H9 (cell line): ENCODE results near the gene BLOC1S6. TPM values are rescaled to one million over a fixed set of nuclear protein-coding genes. Genes with fewer than 3 reads are reported as not detected.

Experiments used
- DNase-seq: peaks from one replicate; pipeline ENCODE4 v3.0.0-alpha.2; 2017
- H2AFZ ChIP-seq: one replicate; pipeline ENCODE4 v1.6.1; 2013; ENCODE audit warnings: mild to moderate bottlenecking, low read length, control low read depth, moderate library complexity
- H2AK5ac ChIP-seq: 2 replicates; pipeline ENCODE4 v1.6.1; 2013; ENCODE audit warnings: low read length, control low read depth, mixed read lengths; ENCODE audit not compliant: insufficient read length
- H2BK120ac ChIP-seq: one replicate; pipeline ENCODE4 v1.6.1; 2013; ENCODE audit warnings: low read depth, mild to moderate bottlenecking, low read length, control low read depth, inconsistent platforms; ENCODE audit not compliant: poor library complexity, severe bottlenecking
- H2BK12ac ChIP-seq: 2 replicates; pipeline ENCODE4 v1.6.1; 2013; ENCODE audit warnings: low read length, control low read depth, mixed read lengths, low read depth; ENCODE audit not compliant: insufficient read length
- H2BK15ac ChIP-seq: 2 replicates; pipeline ENCODE4 v1.6.1; 2013; ENCODE audit warnings: low read depth, low read length, control low read depth
- H2BK20ac ChIP-seq: one replicate; pipeline ENCODE4 v1.6.1; 2013; ENCODE audit warnings: low read depth, mild to moderate bottlenecking, low read length, control low read depth, inconsistent platforms; ENCODE audit not compliant: poor library complexity, severe bottlenecking
- H2BK5ac ChIP-seq: 2 replicates; pipeline ENCODE4 v1.6.1; 2013; ENCODE audit warnings: low read length, control low read depth, mixed read lengths; ENCODE audit not compliant: insufficient read length
- H3K14ac ChIP-seq: 2 replicates; pipeline ENCODE4 v1.6.1; 2013; ENCODE audit warnings: low read length, control low read depth; ENCODE audit not compliant: insufficient read depth
- H3K18ac ChIP-seq: 2 replicates; pipeline ENCODE4 v1.6.1; 2013; ENCODE audit warnings: low read depth, mild to moderate bottlenecking, mixed read lengths, low read length, control low read depth; ENCODE audit not compliant: insufficient read length
- H3K23ac ChIP-seq: 2 replicates; pipeline ENCODE4 v1.6.1; 2013; ENCODE audit warnings: low read length, control low read depth, mixed read lengths, low read depth; ENCODE audit not compliant: insufficient read length
- H3K23me2 ChIP-seq: 2 replicates; pipeline ENCODE4 v1.6.1; 2013; ENCODE audit warnings: low read depth, mild to moderate bottlenecking, mixed read lengths, low read length, control low read depth; ENCODE audit not compliant: insufficient read length, poor library complexity, severe bottlenecking
- H3K27ac ChIP-seq: 2 replicates; pipeline ENCODE4 v1.5.1; 2013; ENCODE audit warnings: low read length, control low read depth, mixed read lengths, low read depth; ENCODE audit not compliant: insufficient read length
- H3K27me3 ChIP-seq: 2 replicates; pipeline ENCODE4 v1.6.1; 2013; ENCODE audit warnings: low read length, control low read depth, inconsistent platforms; ENCODE audit not compliant: insufficient read depth
- H3K4ac ChIP-seq: 2 replicates; pipeline ENCODE4 v1.6.1; 2013; ENCODE audit warnings: low read depth, mild to moderate bottlenecking, control low read depth, inconsistent platforms, low read length, moderate library complexity
- H3K4me1 ChIP-seq: 2 replicates; pipeline ENCODE4 v1.6.1; 2013; ENCODE audit warnings: low read length, control low read depth, inconsistent platforms; ENCODE audit not compliant: insufficient read depth
- H3K4me2 ChIP-seq: 2 replicates; pipeline ENCODE4 v1.6.1; 2013; ENCODE audit warnings: low read length, control low read depth, mixed read lengths; ENCODE audit not compliant: insufficient read length, insufficient read depth
- H3K56ac ChIP-seq: 2 replicates; pipeline ENCODE4 v1.6.1; 2013; ENCODE audit warnings: low read depth, mild to moderate bottlenecking, mixed read lengths, low read length, control low read depth; ENCODE audit not compliant: insufficient read length
- H3K79me1 ChIP-seq: 2 replicates; pipeline ENCODE4 v1.6.1; 2013; ENCODE audit warnings: low read depth, mild to moderate bottlenecking, moderate library complexity, low read length, control low read depth, inconsistent platforms; ENCODE audit not compliant: insufficient read depth, poor library complexity, severe bottlenecking
- H3K79me2 ChIP-seq: 2 replicates; pipeline ENCODE4 v1.6.1; 2013; ENCODE audit warnings: low read length, control low read depth, inconsistent platforms; ENCODE audit not compliant: insufficient read depth
- H3K9ac ChIP-seq: 2 replicates; pipeline ENCODE4 v1.6.1; 2013; ENCODE audit warnings: low read length, control low read depth, mixed read lengths; ENCODE audit not compliant: insufficient read length; ENCODE audit errors: extremely low read depth
- H3K9me3 ChIP-seq: one replicate; pipeline ENCODE4 v1.6.1; 2013; ENCODE audit warnings: low read depth, low read length, inconsistent platforms; ENCODE audit not compliant: control insufficient read depth
- H3T11ph ChIP-seq: one replicate; pipeline ENCODE4 v1.6.1; 2013; ENCODE audit warnings: mild to moderate bottlenecking, low read length, control low read depth, inconsistent platforms
- H4K20me1 ChIP-seq: one replicate; pipeline ENCODE4 v1.6.1; 2013; ENCODE audit not compliant: control insufficient read depth, insufficient read length, insufficient read depth
- H4K5ac ChIP-seq: 2 replicates; pipeline ENCODE4 v1.6.1; 2013; ENCODE audit warnings: low read depth, mild to moderate bottlenecking, mixed read lengths, low read length, control low read depth; ENCODE audit not compliant: insufficient read length
- H4K8ac ChIP-seq: replicated peaks from 2 replicates; pipeline ENCODE4 v1.6.1; 2013; ENCODE audit warnings: low read length, control low read depth, mixed read lengths, low read depth; ENCODE audit not compliant: insufficient read length
- H4K91ac ChIP-seq: 2 replicates; pipeline ENCODE4 v1.6.1; 2013; ENCODE audit warnings: low read depth, mild to moderate bottlenecking, moderate library complexity, mixed read lengths, low read length, control low read depth; ENCODE audit not compliant: insufficient read length
- H3K27ac Mint-ChIP-seq, 3 experiments: 2 replicates in 2 of 3; 3 replicates in 1 of 3; pipeline ENCODE4 v1.8.0; 2020 to 2021; ENCODE audit warnings: mixed read lengths in 3 of 3, mild to moderate bottlenecking in 1 of 3, moderate library complexity in 1 of 3
- H3K27me3 Mint-ChIP-seq: 2 replicates; pipeline ENCODE4 v1.8.0; 2021; ENCODE audit warnings: low read depth, mild to moderate bottlenecking, moderate library complexity, mixed read lengths
- H3K36me3 Mint-ChIP-seq, 3 experiments: 2 replicates in 2 of 3; 3 replicates in 1 of 3; pipeline ENCODE4 v1.8.0; 2020 to 2021; ENCODE audit warnings: low read depth in 3 of 3, mixed read lengths in 3 of 3; ENCODE audit not compliant: insufficient read depth in 1 of 3
- H3K4me1 Mint-ChIP-seq, 2 experiments: 2 replicates each; pipeline ENCODE4 v1.8.0; 2020; ENCODE audit warnings: mixed read lengths in 2 of 2
- H3K4me3 Mint-ChIP-seq, 2 experiments: 2 replicates in 1 of 2; 3 replicates in 1 of 2; pipeline ENCODE4 v1.8.0; 2020 to 2021; ENCODE audit warnings: mild to moderate bottlenecking in 2 of 2, mixed read lengths in 2 of 2, moderate library complexity in 1 of 2
- H3K9me3 Mint-ChIP-seq, 2 experiments: 2 replicates in 1 of 2; 3 replicates in 1 of 2; pipeline ENCODE4 v1.8.0; 2020; ENCODE audit warnings: mild to moderate bottlenecking in 2 of 2, mixed read lengths in 2 of 2, moderate library complexity in 1 of 2
- WGBS: extraction: QIAGEN DNeasy Blood & Tissue Kit; methylation state at CpG from one replicate; pipeline ENCODE4 v1.1.7; 2013; ENCODE audit warnings: missing lambda C conversion rate, low lambda C conversion rate, mixed read lengths; ENCODE audit not compliant: insufficient read length; ENCODE audit errors: extremely low coverage; 5-methylcytosine and 5-hydroxymethylcytosine counted together
- total RNA-seq: library from RNA; stranded (reverse); gene quantifications from 2 replicates; pipeline ENCODE4 v1.2.1, GENCODE V29; 2021
- TF ChIP-seq, protein P1 (sequence below): fragments of 200-600 bp; sonication (generic); conservative IDR thresholded peaks from 3 replicates; pipeline ENCODE4 v1.8.0; 2021; ENCODE audit warnings: antibody characterized with exemption, mild to moderate bottlenecking

Gene BLOC1S6
- total RNA-seq, 1 experiment from 2014 or later, result 36.9 TPM

DNA sequence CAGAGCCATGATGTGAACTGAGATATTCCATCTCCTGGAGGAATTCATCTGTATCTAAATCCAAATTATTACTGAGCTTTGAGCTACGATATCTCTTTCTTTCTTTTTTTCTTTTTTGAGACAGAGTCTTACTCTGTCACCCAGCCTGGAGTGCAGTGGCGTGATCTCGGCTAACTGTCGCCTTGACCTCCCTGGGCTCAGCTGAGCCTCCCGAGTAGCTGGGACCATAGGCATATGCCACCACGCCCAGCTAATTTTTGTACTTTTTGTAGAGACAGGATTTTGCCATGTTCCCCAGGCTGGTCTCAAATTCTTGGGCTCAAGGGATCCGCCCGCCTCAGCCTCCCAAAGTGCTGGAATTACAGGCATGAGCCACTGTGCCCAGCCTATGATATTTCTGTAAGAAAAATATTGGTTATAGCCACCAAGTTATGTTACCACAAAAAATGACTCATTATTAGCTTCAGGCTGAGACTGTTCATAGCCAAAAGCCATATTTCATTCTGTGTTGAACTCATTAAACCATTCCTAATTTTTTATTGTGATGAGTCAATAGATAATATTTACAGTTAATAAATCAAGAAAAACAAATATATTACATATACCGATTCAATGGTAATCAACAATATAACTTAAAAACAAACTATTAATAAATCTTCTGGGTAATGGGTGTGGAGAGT lies 37.5 kb upstream of the BLOC1S6 start:
- DNase-seq, result no peak
- H2BK15ac ChIP-seq, result no peak overlapping the region

More for the DNA sequence above, 37.5 kb upstream of the BLOC1S6 start:
- Histone ChIP-seq H2BK5ac (no peak overlapping the region), H3K14ac (no peak overlapping the region), H3K4ac (no peak overlapping the region), H3K9ac (no peak overlapping the region), H3K4me2 (no peak overlapping the region), H3K9me3 (no peaks in the 10 kb centered on the region), H4K91ac (no peak overlapping the region), H4K20me1 (no peaks in the 10 kb centered on the region), H2AK5ac (no peak overlapping the region), H3K79me2 (no peaks in the 10 kb centered on the region), H3K4me1 (no peaks in the 10 kb centered on the region), H2BK120ac (no peak overlapping the region), H2AFZ (no peak overlapping the region), H3K27ac (no peak overlapping the region), H3K27me3 (no peaks in the 10 kb centered on the region), H4K8ac (no peak overlapping the region), H4K5ac (no peak overlapping the region), H3K23me2 (no peaks in the 10 kb centered on the region), H2BK12ac (no peak overlapping the region), H3K23ac (no peak overlapping the region), H3T11ph (no peak overlapping the region), H3K56ac (no peak overlapping the region), H2BK20ac (no peak overlapping the region), H3K79me1 (no peaks in the 10 kb centered on the region), H3K18ac (no peak overlapping the region)
- Mint-ChIP-seq H3K4me3 (no peak overlapping the region), H3K9me3 (no peaks in the 10 kb centered on the region; a peak in 1 of 5 replicates), H3K27ac (no peak overlapping the region), H3K36me3 (no peaks in the 10 kb centered on the region), H3K27me3 (peaks cover 52% of the 10 kb centered on the region), H3K4me1 (peaks cover 7 to 15% of the 10 kb centered on the region in 2 experiments)
- no CpG with 5 or more reads among the region's 9 CpGs for WGBS
- TF ChIP-seq, protein P1, sequence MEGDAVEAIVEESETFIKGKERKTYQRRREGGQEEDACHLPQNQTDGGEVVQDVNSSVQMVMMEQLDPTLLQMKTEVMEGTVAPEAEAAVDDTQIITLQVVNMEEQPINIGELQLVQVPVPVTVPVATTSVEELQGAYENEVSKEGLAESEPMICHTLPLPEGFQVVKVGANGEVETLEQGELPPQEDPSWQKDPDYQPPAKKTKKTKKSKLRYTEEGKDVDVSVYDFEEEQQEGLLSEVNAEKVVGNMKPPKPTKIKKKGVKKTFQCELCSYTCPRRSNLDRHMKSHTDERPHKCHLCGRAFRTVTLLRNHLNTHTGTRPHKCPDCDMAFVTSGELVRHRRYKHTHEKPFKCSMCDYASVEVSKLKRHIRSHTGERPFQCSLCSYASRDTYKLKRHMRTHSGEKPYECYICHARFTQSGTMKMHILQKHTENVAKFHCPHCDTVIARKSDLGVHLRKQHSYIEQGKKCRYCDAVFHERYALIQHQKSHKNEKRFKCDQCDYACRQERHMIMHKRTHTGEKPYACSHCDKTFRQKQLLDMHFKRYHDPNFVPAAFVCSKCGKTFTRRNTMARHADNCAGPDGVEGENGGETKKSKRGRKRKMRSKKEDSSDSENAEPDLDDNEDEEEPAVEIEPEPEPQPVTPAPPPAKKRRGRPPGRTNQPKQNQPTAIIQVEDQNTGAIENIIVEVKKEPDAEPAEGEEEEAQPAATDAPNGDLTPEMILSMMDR, result no peak
